Fibroblast of lung (primary cell): ENCODE measurements around the gene HECTD4. TPM values are rescaled to one million over a fixed set of nuclear protein-coding genes. Genes with fewer than 3 reads are reported as not detected.

Experiments used
- DNase-seq, 2 donors: peaks; one replicate each; pipeline versions ENCODE4 v3.0.0 to v3.0.0-alpha.2; 2010; ENCODE audit warnings: low read depth in 2 of 2
- H2AFZ ChIP-seq: 2 replicates; pipeline ENCODE4 v1.5.1; 2012; ENCODE audit warnings: low read length, control low read depth, inconsistent platforms
- H3K27ac ChIP-seq: 2 replicates; pipeline ENCODE4 v1.5.1; 2011; ENCODE audit warnings: low read length, control low read depth; ENCODE audit not compliant: insufficient read depth
- H3K27me3 ChIP-seq: 2 replicates; pipeline ENCODE4 v1.5.1; 2011; ENCODE audit warnings: mild to moderate bottlenecking, low read length; ENCODE audit not compliant: control insufficient read depth, insufficient read depth
- H3K36me3 ChIP-seq: 2 replicates; pipeline ENCODE4 v1.5.1; 2011; ENCODE audit warnings: low read length; ENCODE audit not compliant: control insufficient read depth, insufficient read depth
- H3K4me1 ChIP-seq: 2 replicates; pipeline ENCODE4 v1.5.1; 2011; ENCODE audit warnings: low read length; ENCODE audit not compliant: control insufficient read depth, insufficient read depth; ENCODE audit errors: extremely low read depth
- H3K4me2 ChIP-seq: 2 replicates; pipeline ENCODE4 v1.5.1; 2011; ENCODE audit warnings: low read length, control low read depth; ENCODE audit not compliant: insufficient read depth; ENCODE audit errors: extremely low read depth
- H3K4me3 ChIP-seq, 4 experiments: fragments of 200-600 bp in 1 of 4; sonication (generic) in 1 of 4; replicated peaks in 1 of 4; 2 replicates each; pipeline ENCODE4 v1.5.1; 2011 to 2016; ENCODE audit warnings: low read length in 4 of 4, low read depth in 3 of 4, mild to moderate bottlenecking in 3 of 4, control low read depth in 2 of 4, inconsistent platforms in 1 of 4, mixed read lengths in 1 of 4; ENCODE audit not compliant: insufficient read depth in 1 of 4; ENCODE audit errors: control extremely low read depth in 1 of 4
- H3K79me2 ChIP-seq: 2 replicates; pipeline ENCODE4 v1.5.1; 2012; ENCODE audit warnings: mild to moderate bottlenecking, low read length, inconsistent platforms; ENCODE audit not compliant: control insufficient read depth, insufficient read depth
- H3K9ac ChIP-seq: 2 replicates; pipeline ENCODE4 v1.5.1; 2011; ENCODE audit warnings: mild to moderate bottlenecking, low read length, control low read depth; ENCODE audit not compliant: insufficient read depth
- H3K9me3 ChIP-seq: 2 replicates; pipeline ENCODE4 v1.5.1; 2012; ENCODE audit warnings: low read depth, low read length; ENCODE audit not compliant: control insufficient read depth, insufficient read depth
- H4K20me1 ChIP-seq: 2 replicates; pipeline ENCODE4 v1.5.1; 2011; ENCODE audit warnings: low read length; ENCODE audit not compliant: control insufficient read depth, insufficient read depth; ENCODE audit errors: extremely low read depth
- EZH2 ChIP-seq: IDR thresholded peaks from 2 replicates; pipeline ENCODE4 v1.5.1; 2012; ENCODE audit warnings: low read length, control low read depth, mild to moderate bottlenecking; ENCODE audit errors: missing control alignments
- polyA plus RNA-seq, 2 donors: library from polyadenylated mRNA; depleted of rRNA in 1 of 2; stranded (reverse) in 1 of 2; unstranded in 1 of 2; fragments of >200 nt; gene quantifications; 2 replicates each; pipeline ENCODE4 v1.2.1, GENCODE V29; 2011 to 2012; ENCODE audit warnings: missing spikeins in 1 of 2
- total RNA-seq: library from RNA; depleted of rRNA; stranded (reverse); fragments of >200 nt; gene quantifications from 2 replicates; pipeline ENCODE4 v1.2.1, GENCODE V29; 2014
- TF ChIP-seq, protein P1 (sequence below), 2 donors: IDR thresholded peaks in 1 of 2; conservative IDR thresholded peaks in 1 of 2; 1 replicate in 1 of 2; 2 replicates in 1 of 2; pipeline ENCODE4 v1.5.1; 2011 to 2012; ENCODE audit warnings: low read length in 2 of 2, control low read depth in 1 of 2, inconsistent platforms in 1 of 2, low read depth in 1 of 2, mild to moderate bottlenecking in 1 of 2

The HECTD4 gene
- total and polyA plus RNA-seq, 2 donors (not counting 1 experiment from before 2014, with no cell fraction given) = 5.1 to 31.7 TPM

DNA sequence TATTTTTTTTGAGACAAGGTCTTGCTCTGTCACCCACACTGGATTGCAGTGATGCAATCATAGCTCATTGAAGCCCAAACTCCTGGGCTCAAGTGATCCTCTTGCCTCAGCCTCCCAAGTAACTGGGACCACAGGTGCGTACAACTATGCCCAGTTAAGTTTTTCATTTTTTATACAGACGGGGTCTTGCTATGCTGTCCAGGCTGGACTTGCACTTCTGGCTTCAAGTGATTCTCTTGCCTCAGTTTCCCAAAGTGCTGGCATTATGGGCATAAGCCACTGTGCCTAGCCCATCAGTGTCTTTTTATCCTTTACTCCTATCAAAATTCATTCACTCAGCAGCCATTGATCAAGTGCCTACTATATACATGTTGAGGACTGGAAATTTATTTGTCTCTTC, 45.5 kb upstream of the HECTD4 start:
- Histone ChIP-seq H3K4me1 (no peaks in the 10 kb centered on the region), H3K27ac (no peak overlapping the region), H3K4me2 (no peak overlapping the region), H3K36me3 (no peaks in the 10 kb centered on the region), H4K20me1 (no peaks in the 10 kb centered on the region), H3K79me2 (peaks cover 77% of the 10 kb centered on the region), H3K9me3 (no peaks in the 10 kb centered on the region), H3K4me3 (no peak overlapping the region), H2AFZ (no peak overlapping the region), H3K9ac (no peak overlapping the region), H3K27me3 (no peaks in the 10 kb centered on the region)
- no peak for TF ChIP-seq EZH2
- TF ChIP-seq, protein P1, sequence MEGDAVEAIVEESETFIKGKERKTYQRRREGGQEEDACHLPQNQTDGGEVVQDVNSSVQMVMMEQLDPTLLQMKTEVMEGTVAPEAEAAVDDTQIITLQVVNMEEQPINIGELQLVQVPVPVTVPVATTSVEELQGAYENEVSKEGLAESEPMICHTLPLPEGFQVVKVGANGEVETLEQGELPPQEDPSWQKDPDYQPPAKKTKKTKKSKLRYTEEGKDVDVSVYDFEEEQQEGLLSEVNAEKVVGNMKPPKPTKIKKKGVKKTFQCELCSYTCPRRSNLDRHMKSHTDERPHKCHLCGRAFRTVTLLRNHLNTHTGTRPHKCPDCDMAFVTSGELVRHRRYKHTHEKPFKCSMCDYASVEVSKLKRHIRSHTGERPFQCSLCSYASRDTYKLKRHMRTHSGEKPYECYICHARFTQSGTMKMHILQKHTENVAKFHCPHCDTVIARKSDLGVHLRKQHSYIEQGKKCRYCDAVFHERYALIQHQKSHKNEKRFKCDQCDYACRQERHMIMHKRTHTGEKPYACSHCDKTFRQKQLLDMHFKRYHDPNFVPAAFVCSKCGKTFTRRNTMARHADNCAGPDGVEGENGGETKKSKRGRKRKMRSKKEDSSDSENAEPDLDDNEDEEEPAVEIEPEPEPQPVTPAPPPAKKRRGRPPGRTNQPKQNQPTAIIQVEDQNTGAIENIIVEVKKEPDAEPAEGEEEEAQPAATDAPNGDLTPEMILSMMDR (conservative IDR thresholded peaks at IDR 0.05 in 1 of 2, IDR thresholded peaks at IDR 0.05 in 1 of 2; ENCODE audit: low read depth in 1 of 2, low read length in 2 of 2) = no peak
- DNase-seq = no peak

- DNase-seq = no peak
- Histone ChIP-seq H3K27me3 (no peaks in the 10 kb centered on the region), H3K4me3 (no peak overlapping the region), H3K79me2 (peaks cover 81% of the 10 kb centered on the region), H3K9ac (no peak overlapping the region), H2AFZ (no peak overlapping the region), H3K36me3 (no peaks in the 10 kb centered on the region), H3K4me2 (no peak overlapping the region), H3K4me1 (peaks cover 4% of the 10 kb centered on the region), H3K27ac (no peak overlapping the region), H4K20me1 (no peaks in the 10 kb centered on the region), H3K9me3 (no peaks in the 10 kb centered on the region)
- TF ChIP-seq EZH2 = no peak
Observed at GRCh38 chr12:112425582-112426382, 43.6 kb upstream of the HECTD4 start.

DNA sequence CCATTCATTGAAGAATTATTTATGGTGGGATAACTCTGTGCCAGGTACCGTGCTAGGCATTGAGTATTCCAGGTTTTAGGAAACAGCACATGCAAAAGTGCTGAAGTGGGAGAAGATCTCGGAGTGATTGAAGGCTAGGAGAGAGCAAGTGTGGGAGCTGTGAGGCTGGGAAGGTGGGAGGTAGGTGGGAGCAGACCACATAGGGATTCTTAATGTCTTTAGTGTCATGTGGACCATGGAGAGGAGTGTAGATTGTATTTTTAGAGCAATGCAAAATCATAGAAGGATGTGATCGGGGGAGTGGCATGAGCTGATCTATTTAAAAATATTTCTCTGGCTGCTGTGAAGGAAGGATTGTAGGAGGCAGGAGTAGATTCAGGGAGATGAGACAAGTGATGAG, 41.9 kb upstream of the HECTD4 start:
- DNase-seq = no peak
- no peaks in the 10 kb centered on the region for H3K9me3 ChIP-seq
- no peak for TF ChIP-seq EZH2
- TF ChIP-seq, protein P1 (conservative IDR thresholded peaks at IDR 0.05 in 1 of 2, IDR thresholded peaks at IDR 0.05 in 1 of 2; ENCODE audit: low read depth in 1 of 2, low read length in 2 of 2) = no peak

More for the DNA sequence above, 41.9 kb upstream of the HECTD4 start:
- H3K79me2 ChIP-seq = peaks cover 88% of the 10 kb centered on the region
- no peaks in the 10 kb centered on the region for H3K36me3 ChIP-seq
- H4K20me1 ChIP-seq = no peaks in the 10 kb centered on the region
- peaks cover 4% of the 10 kb centered on the region for H3K4me1 ChIP-seq
- no peak overlapping the region for H2AFZ ChIP-seq
- H3K4me3 ChIP-seq = no peak overlapping the region
- no peak overlapping the region for H3K27ac ChIP-seq
- H3K9ac ChIP-seq = no peak overlapping the region
- H3K4me2 ChIP-seq = no peak overlapping the region
- no peaks in the 10 kb centered on the region for H3K27me3 ChIP-seq
